Fibroblast of skin of right quadriceps (primary cell): ENCODE measurements around the gene PRR15.
A peak's percentile ranks its signal among the peaks of the same experiment; 100 is the strongest.

Source experiments
- DNase-seq: peaks from one replicate; pipeline ENCODE4 v3.0.0-alpha.2; 2013

The PRR15 gene

GRCh38 chr7:29572558-29572957 lies 8.9 kb downstream of the PRR15 start:
- DNase-seq: no peak

GRCh38 chr7:29573567-29573966 lies 9.9 kb downstream of the PRR15 start:
- DNase-seq: no peak

DNA sequence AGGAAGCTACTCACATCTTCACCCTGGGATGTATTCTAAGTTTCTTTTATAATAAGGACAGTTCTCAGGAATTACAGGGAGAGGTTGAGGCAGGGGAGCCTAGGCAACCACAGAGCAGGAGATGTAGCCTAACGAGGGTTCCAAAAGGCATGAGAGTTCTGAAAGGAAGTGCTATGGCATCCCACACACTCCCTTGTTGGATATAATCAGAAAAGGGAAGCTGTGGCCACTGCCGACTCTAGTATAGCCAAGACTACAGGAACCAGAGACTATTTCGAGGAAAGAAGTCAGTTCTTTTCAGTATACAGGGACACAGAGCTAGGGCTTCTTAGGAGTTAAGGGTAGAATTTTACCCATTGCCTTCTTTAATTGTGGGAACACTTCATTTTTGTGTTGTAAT lies 11.0 kb downstream of the PRR15 start:
- no peak for DNase-seq

GRCh38 chr7:29587195-29587808 lies 23.7 kb downstream of the PRR15 start:
- no peak for DNase-seq

DNA sequence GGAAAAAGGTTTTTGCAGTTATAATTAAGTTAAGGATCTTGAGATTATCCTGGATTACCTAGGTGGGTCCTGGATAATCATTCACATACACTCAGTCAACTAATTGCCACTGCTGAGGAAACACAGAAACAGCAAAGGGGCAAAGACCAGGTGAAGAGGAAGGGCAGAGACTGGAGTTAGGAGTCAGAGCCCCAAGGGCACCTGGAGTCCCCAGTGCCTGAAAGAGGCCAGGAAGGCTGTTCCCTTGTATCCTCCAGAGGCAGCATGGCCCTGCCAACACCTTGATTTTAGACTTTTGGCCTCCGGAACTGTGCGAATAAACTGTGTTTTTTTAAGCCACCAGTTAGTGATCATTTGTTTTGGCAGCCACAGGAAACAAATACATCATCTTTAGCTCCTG lies 24.6 kb downstream of the PRR15 start:
- DNase-seq: no peak

- peak; percentile 20 for DNase-seq
These were observed 25.5 kb downstream of the PRR15 start for GRCh38 chr7:29588900-29589696.

- DNase-seq: no peak
These were observed 29.2 kb downstream of the PRR15 start for GRCh38 chr7:29592866-29593265.

GRCh38 chr7:29593459-29593858 lies 29.8 kb downstream of the PRR15 start:
- DNase-seq: no peak

- DNase-seq: no peak
These were observed 33.1 kb downstream of the PRR15 start for GRCh38 chr7:29596593-29597178.

- no peak for DNase-seq
These were observed 33.6 kb downstream of the PRR15 start for GRCh38 chr7:29597266-29597665.

GRCh38 chr7:29598137-29598536 lies 34.5 kb downstream of the PRR15 start:
- DNase-seq: no peak

GRCh38 chr7:29598613-29599012 lies 35.0 kb downstream of the PRR15 start:
- DNase-seq: no peak

DNA sequence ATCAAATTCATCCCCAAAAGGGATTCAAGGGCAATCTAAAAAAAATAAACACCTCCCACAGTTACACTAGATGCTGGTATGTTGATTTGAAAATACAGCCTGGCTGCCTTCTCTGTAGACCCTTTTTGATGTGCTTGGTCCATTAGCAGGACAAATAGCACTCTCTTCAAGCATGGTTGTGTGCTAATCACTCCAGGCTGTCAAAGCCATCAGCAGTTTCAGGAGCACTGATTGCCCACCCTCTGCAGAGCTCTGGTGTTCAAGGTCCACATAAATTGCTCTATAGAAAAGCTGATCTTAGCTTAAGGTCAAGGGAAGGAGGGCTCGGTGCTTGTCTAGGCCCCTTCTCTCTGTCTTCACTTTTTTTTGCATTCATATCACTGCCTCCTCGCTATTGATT lies 35.4 kb downstream of the PRR15 start:
- no peak for DNase-seq

GRCh38 chr7:29600661-29601060 lies 37.0 kb downstream of the PRR15 start:
- DNase-seq: no peak

DNA sequence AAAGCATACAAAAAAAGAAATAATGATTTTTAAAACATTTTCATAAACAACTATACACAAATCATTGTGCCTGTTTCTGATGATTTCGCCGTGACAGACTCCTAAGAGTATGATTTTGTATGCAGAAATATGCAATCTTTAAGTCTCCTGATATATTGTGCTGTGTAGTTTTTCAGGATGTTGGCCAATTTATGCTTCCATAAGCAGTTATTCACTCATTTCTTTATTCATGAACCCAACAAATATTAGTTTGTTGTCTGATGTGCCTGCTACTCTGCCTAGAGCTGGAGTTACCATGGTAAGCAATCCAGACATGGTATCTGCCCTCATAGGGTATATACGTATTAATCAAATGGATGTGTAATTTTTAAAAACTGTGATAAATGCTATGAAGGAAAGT lies 40.4 kb downstream of the PRR15 start:
- DNase-seq: no peak

DNA sequence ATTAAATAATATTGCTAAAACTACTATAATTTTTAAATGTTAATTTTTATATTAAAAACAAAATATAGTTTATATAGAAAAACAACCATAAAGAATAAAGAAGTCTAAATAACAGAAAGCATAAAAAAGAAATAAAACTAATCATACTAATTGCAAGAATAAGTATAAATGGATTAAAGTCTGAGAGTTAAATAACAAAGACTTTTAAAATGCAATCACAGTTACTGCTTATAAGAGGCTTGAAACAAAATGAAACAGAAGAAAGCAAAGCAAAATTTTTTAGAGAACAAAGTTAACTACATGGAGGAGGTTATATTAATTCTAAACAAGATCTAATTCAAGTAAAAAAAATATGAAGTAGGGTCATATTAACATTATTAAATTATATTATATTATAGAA lies 41.1 kb downstream of the PRR15 start:
- no peak for DNase-seq

DNA sequence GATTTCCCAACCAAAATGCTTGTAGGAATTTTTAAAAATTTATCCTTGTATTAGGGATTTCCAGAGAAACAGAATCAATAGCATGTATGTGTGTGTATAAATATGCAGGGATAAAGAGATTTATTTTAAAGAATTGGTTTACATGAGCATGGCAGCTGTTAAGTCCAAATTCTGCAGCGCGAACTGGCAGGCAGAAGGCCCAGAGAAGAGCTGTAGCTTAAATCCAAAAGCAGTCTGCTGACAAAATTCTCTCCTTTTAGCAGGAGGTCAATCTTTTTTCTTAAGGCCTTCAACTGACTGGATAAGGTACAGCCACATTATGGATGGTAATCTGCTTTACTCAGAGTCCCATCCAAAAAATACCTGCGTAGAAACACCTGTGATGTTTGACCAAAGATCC lies 42.0 kb downstream of the PRR15 start:
- no peak for DNase-seq

DNA sequence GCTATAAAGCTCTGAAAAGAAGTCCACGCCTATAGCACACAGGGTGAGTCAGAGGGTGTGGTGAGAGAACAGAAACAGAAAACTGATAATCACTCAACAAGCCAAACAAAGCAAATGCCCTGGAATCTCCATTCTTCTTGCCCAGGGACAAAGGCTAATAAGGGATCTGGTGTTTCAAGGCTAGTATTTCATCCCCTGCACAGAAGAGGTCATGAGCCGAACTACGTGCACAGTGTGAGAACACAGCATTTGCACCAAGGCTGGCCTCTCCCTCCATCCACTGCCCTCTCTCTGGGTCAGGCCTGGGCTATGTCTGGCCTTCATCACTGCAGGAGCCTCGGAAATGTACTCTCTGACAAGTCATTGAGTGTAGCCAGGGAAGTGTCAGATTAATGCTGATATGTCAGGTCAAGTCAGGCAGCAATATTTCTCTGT lies 42.7 kb downstream of the PRR15 start:
- DNase-seq: peak; percentile 28

DNA sequence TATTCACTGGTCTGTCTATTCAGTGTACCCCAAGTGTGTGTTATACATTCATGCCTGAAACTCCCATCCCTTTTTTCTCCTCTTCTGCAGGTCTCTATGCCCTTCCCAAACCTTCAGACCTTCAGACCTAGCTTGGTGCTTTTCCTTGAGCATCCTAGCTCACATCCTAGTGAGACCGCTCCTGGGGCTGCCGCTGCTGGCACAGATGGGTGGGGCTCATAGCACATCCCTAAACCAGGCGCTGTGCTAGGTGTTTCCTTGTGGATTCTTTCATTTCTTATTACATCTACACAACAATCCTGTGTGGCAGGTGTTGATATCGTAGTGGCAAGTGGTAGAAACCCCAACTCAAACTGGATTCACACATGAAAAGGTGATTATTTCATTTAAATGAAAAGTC lies 43.2 kb downstream of the PRR15 start:
- no peak for DNase-seq

GRCh38 chr7:29607259-29607658 lies 43.6 kb downstream of the PRR15 start:
- DNase-seq: no peak

- no peak for DNase-seq
These were observed 44.3 kb downstream of the PRR15 start for GRCh38 chr7:29607889-29608288.

DNA sequence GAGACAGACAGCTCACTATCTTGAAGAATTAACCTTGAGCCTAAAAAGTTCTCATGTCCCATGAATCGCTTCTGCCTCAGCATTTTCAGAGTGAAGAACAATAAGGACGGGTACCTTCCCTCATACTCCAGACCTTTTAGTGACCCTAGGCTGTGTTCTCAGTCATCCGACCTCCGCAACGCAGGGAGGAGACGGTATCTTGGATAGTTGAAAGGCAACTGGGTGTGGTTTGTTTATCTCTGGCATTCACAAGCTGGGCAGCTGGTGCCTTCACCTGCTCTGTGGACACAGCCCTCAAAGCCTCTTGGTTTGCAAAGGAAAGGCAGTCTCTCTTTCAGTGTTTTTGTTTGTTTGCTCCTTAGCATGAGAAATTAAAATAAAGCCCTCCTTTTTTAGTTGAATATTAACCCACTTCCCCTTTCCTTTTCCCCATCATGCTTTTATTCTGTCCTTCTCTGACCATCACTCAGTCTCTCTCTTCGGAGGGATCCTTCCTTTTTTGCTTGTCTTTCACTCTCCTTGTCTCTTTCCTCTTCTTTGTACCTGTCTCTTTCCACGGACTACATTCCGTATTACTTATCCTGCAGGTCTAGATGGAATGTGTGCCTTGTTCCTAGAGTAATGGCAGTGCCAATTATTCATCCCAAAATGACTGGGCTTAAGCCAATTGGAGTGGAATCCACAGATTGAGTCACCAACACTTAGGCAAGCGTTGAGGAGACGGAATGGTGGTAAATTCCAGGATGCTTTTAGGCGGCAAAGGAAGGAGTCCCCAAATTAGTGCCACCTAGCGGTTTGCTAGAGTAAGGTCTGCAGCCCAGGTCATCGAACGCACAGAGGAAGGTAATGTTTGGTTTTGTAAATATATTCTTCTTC lies 45.8 kb downstream of the PRR15 start:
- DNase-seq: peak; percentile 58

GRCh38 chr7:29610086-29610485 lies 46.5 kb downstream of the PRR15 start:
- peak; percentile 63 for DNase-seq
